Neural progenitor cell (in vitro differentiated cells): ENCODE results near the gene DOCK10. TPM values are rescaled to one million over a fixed set of nuclear protein-coding genes. Genes with fewer than 3 reads are reported as not detected.

Experiments used
- DNase-seq: peaks from one replicate; pipeline ENCODE4 v3.0.0-alpha.2; 2016; ENCODE audit warnings: low spot score
- H2AFZ ChIP-seq: fragments of 200-600 bp; sonication (generic); replicated peaks from 2 replicates; pipeline ENCODE4 v1.6.1; 2016; ENCODE audit warnings: antibody characterized with exemption
- H3F3A ChIP-seq: fragments of 200-600 bp; sonication (generic); 2 replicates; pipeline ENCODE4 v1.6.1; 2016; ENCODE audit warnings: antibody characterized with exemption, low read depth
- H3K27ac ChIP-seq: fragments of 200-600 bp; sonication (generic); 2 replicates; pipeline ENCODE4 v1.5.1; 2016; ENCODE audit warnings: mild to moderate bottlenecking
- H3K27me3 ChIP-seq: fragments of 200-600 bp; sonication (generic); 2 replicates; pipeline ENCODE4 v1.6.1; 2016; ENCODE audit warnings: mild to moderate bottlenecking, moderate library complexity
- H3K36me3 ChIP-seq: fragments of 200-600 bp; sonication (generic); 2 replicates; pipeline ENCODE4 v1.5.1; 2016
- H3K4me1 ChIP-seq: fragments of 200-600 bp; sonication (generic); 2 replicates; pipeline ENCODE4 v1.6.1; 2016; ENCODE audit warnings: mixed run types
- H3K4me2 ChIP-seq: fragments of 200-600 bp; sonication (generic); 2 replicates; pipeline ENCODE4 v1.6.1; 2016
- H3K4me3 ChIP-seq: fragments of 200-600 bp; sonication (generic); 2 replicates; pipeline ENCODE4 v1.5.1; 2016
- H3K79me2 ChIP-seq: fragments of 200-600 bp; sonication (generic); 2 replicates; pipeline ENCODE4 v1.6.1; 2016; ENCODE audit warnings: low read depth
- H3K9ac ChIP-seq: fragments of 200-600 bp; sonication (generic); 2 replicates; pipeline ENCODE4 v1.6.1; 2016
- H3K9me3 ChIP-seq: fragments of 200-600 bp; sonication (generic); 2 replicates; pipeline ENCODE4 v1.5.1; 2016; ENCODE audit warnings: low read depth
- H4K20me1 ChIP-seq: fragments of 200-600 bp; sonication (generic); 2 replicates; pipeline ENCODE4 v1.6.1; 2016; ENCODE audit warnings: low read depth
- H3K27ac Mint-ChIP-seq: 3 replicates; pipeline ENCODE4 v1.8.0; 2021; ENCODE audit warnings: mixed read lengths
- H3K27me3 Mint-ChIP-seq: 2 replicates; pipeline ENCODE4 v1.8.0; 2022; ENCODE audit warnings: low read depth, mild to moderate bottlenecking, inconsistent platforms, moderate library complexity, mixed read lengths; ENCODE audit not compliant: insufficient read depth
- H3K36me3 Mint-ChIP-seq: 3 replicates; pipeline ENCODE4 v1.8.0; 2021; ENCODE audit warnings: mixed read lengths
- H3K4me1 Mint-ChIP-seq: 3 replicates; pipeline ENCODE4 v1.8.0; 2021; ENCODE audit warnings: mixed read lengths
- H3K4me3 Mint-ChIP-seq: 3 replicates; pipeline ENCODE4 v1.8.0; 2021; ENCODE audit warnings: mild to moderate bottlenecking, moderate library complexity, mixed read lengths
- H3K9me3 Mint-ChIP-seq: 3 replicates; pipeline ENCODE4 v1.8.0; 2020; ENCODE audit warnings: mixed read lengths
- EZH2 ChIP-seq: fragments of 200-600 bp; sonication (generic); IDR thresholded peaks from 2 replicates; pipeline ENCODE4 v1.6.1; 2017; ENCODE audit warnings: antibody characterized with exemption, mild to moderate bottlenecking, moderate library complexity
- EZH2phosphoT487 ChIP-seq: fragments of 200-600 bp; sonication (generic); IDR thresholded peaks from 2 replicates; pipeline ENCODE4 v1.6.1; 2017; ENCODE audit warnings: antibody characterized with exemption
- total RNA-seq: library from RNA; depleted of rRNA; stranded (reverse); fragments of >200 nt; gene quantifications from 2 replicates; pipeline ENCODE4 v1.2.3, GENCODE V29; 2015; ENCODE audit warnings: low replicate concordance
- TF ChIP-seq, protein P1 (sequence below): fragments of 200-600 bp; sonication (generic); IDR thresholded peaks from 2 replicates; pipeline ENCODE4 v1.5.1; 2017; ENCODE audit warnings: antibody characterized with exemption, mild to moderate bottlenecking

The DOCK10 gene
- total RNA-seq, 1 donor from 2014 or later = 1.1 TPM

DNA sequence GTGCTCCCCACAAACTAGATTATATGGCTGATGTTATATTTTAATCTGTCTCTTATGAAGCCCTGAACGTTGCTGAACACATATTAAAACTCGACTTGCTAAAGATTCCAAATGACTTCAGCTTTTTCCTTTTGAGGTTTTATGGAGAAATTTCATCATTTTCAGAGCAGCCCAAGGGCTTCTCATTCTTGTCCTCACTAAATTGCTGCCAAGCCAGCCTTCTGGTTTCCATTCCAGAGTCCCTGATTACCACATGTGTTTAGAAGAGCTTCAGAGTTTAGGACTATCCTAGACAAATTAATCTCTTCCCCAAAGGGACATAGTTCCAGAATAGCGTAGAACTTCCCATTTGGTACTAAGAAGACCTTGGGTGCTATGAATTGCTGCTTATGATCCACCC lies 248.3 kb downstream of the DOCK10 start:
- no peak overlapping the region for H3K27ac ChIP-seq
- no peak overlapping the region for H3K4me3 Mint-ChIP-seq
- H3K79me2 ChIP-seq = no peaks in the 10 kb centered on the region
- H3K27ac Mint-ChIP-seq = peak overlapping the region; percentile 82
- no peaks in the 10 kb centered on the region for H3K4me1 ChIP-seq
- no peaks in the 10 kb centered on the region for H3K9me3 ChIP-seq
- no peak overlapping the region for H3K4me3 ChIP-seq
- H3K27me3 ChIP-seq = no peaks in the 10 kb centered on the region
- H3K27me3 Mint-ChIP-seq = no peaks in the 10 kb centered on the region
- H3K9ac ChIP-seq = no peak overlapping the region
- no peaks in the 10 kb centered on the region for H3K4me1 Mint-ChIP-seq
- peaks cover 7% of the 10 kb centered on the region for H3K36me3 Mint-ChIP-seq
- no peak overlapping the region for H3K4me2 ChIP-seq
- H2AFZ ChIP-seq = no peak overlapping the region
- DNase-seq = no peak
- TF ChIP-seq, protein P1, sequence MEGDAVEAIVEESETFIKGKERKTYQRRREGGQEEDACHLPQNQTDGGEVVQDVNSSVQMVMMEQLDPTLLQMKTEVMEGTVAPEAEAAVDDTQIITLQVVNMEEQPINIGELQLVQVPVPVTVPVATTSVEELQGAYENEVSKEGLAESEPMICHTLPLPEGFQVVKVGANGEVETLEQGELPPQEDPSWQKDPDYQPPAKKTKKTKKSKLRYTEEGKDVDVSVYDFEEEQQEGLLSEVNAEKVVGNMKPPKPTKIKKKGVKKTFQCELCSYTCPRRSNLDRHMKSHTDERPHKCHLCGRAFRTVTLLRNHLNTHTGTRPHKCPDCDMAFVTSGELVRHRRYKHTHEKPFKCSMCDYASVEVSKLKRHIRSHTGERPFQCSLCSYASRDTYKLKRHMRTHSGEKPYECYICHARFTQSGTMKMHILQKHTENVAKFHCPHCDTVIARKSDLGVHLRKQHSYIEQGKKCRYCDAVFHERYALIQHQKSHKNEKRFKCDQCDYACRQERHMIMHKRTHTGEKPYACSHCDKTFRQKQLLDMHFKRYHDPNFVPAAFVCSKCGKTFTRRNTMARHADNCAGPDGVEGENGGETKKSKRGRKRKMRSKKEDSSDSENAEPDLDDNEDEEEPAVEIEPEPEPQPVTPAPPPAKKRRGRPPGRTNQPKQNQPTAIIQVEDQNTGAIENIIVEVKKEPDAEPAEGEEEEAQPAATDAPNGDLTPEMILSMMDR = no peak
- no peak for TF ChIP-seq EZH2phosphoT487
- no peak for TF ChIP-seq EZH2
- no peaks in the 10 kb centered on the region for H3K9me3 Mint-ChIP-seq
- no peaks in the 10 kb centered on the region for H4K20me1 ChIP-seq
- H3K36me3 ChIP-seq = no peaks in the 10 kb centered on the region
- H3F3A ChIP-seq = no peaks in the 10 kb centered on the region

DNA sequence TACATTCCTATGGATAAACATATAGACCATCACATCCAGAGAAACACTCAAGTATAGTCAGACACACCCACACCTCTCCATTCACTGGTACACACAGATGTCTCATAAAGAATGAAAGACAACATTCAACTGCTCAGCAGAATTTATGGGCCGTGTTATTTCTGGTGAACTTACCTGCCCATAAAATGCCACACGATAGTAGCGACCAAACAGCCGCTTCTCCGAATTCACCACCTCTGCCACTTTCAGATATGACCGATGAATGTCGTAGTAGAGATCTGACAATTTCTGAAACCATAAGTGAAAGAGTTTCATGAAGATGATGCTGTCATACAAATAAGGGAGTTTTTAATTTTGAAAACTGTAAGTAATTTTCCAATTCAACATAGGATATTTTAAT lies 255.4 kb downstream of the DOCK10 start:
- Histone ChIP-seq H3K4me1 (no peaks in the 10 kb centered on the region), H3K79me2 (no peaks in the 10 kb centered on the region), H3K4me3 (no peak overlapping the region), H2AFZ (no peak overlapping the region), H3F3A (no peaks in the 10 kb centered on the region), H3K36me3 (no peaks in the 10 kb centered on the region), H3K4me2 (no peak overlapping the region), H3K9me3 (no peaks in the 10 kb centered on the region), H4K20me1 (no peaks in the 10 kb centered on the region), H3K27me3 (no peaks in the 10 kb centered on the region), H3K9ac (no peak overlapping the region), H3K27ac (no peak overlapping the region)
- Mint-ChIP-seq H3K36me3 (peaks cover 11% of the 10 kb centered on the region), H3K4me1 (no peaks in the 10 kb centered on the region), H3K9me3 (no peaks in the 10 kb centered on the region), H3K27ac (no peak overlapping the region), H3K27me3 (no peaks in the 10 kb centered on the region), H3K4me3 (no peak overlapping the region)
- no peak for DNase-seq
- TF ChIP-seq, protein P1 = no peak
- TF ChIP-seq EZH2 (no peak), EZH2phosphoT487 (no peak)

DNA sequence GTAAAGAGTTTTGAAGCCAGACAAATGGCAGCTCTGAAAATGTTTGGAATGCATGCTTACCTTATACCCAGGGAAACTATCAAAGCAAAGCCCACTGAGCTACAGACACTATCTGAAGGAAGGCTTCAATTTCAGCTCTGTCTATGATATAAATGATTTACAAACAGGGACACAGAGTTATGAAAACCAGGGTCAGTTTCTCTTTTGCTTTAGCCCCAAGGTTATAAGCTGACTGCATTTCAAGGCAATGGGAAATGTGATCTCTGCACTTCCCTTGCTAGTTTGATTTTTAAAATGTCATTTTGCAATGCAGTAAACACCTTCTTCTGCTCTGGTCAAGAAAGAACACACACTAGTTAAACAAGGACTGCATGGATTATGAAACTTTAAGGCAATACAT lies 260.9 kb downstream of the DOCK10 start:
- TF ChIP-seq, protein P1 = no peak
- no peak for TF ChIP-seq EZH2
- no peak for TF ChIP-seq EZH2phosphoT487
- no peak overlapping the region for H3K4me2 ChIP-seq

DNA sequence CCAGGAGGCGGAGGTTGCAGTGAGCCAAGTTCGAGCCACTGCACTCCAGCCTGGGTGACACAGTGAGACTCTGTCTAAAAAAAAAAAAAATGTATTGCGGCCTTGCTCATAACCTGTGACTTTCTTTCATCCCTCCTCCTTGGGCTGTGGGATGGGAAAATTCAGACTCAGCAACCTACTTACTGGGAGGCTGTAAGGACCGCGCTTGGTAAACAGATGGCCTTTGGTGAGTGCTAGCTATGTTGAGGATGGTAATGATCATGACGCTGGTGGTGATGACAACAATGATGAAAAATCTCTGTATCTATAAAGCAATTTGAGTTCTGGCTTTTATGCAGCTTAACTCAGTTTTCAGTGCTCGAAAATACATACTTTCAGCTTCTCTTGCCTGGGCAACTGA lies 261.4 kb downstream of the DOCK10 start:
- Mint-ChIP-seq H3K4me1 (peaks cover 3% of the 10 kb centered on the region), H3K36me3 (peaks cover 2% of the 10 kb centered on the region), H3K4me3 (no peak overlapping the region), H3K27ac (no peak overlapping the region), H3K27me3 (peaks cover 3% of the 10 kb centered on the region), H3K9me3 (no peaks in the 10 kb centered on the region)
- no peak for DNase-seq
- no peaks in the 10 kb centered on the region for H4K20me1 ChIP-seq
- TF ChIP-seq, protein P1 = no peak
- TF ChIP-seq EZH2phosphoT487 (no peak), EZH2 (no peak)
- H3K4me1 ChIP-seq = no peaks in the 10 kb centered on the region
- no peak overlapping the region for H3K27ac ChIP-seq
- no peak overlapping the region for H3K4me3 ChIP-seq
- no peak overlapping the region for H2AFZ ChIP-seq
- no peaks in the 10 kb centered on the region for H3F3A ChIP-seq
- H3K27me3 ChIP-seq = no peaks in the 10 kb centered on the region
- H3K4me2 ChIP-seq = no peak overlapping the region
- H3K9ac ChIP-seq = no peak overlapping the region
- H3K9me3 ChIP-seq = no peaks in the 10 kb centered on the region
- H3K79me2 ChIP-seq = no peaks in the 10 kb centered on the region
- H3K36me3 ChIP-seq = no peaks in the 10 kb centered on the region

More for the DNA sequence above, 260.9 kb downstream of the DOCK10 start:
- H3K27me3 ChIP-seq = no peaks in the 10 kb centered on the region
- H3K27ac ChIP-seq = no peak overlapping the region
- H3K4me3 ChIP-seq = no peak overlapping the region
- H3K36me3 ChIP-seq = no peaks in the 10 kb centered on the region
- H3K79me2 ChIP-seq = no peaks in the 10 kb centered on the region
- H3K9me3 ChIP-seq = no peaks in the 10 kb centered on the region
- no peaks in the 10 kb centered on the region for H3K4me1 ChIP-seq
- Mint-ChIP-seq H3K4me1 (peaks cover 3% of the 10 kb centered on the region), H3K36me3 (peaks cover 2% of the 10 kb centered on the region), H3K9me3 (no peaks in the 10 kb centered on the region), H3K27ac (no peak overlapping the region), H3K4me3 (no peak overlapping the region), H3K27me3 (peaks cover 3% of the 10 kb centered on the region)
- H3K9ac ChIP-seq = no peak overlapping the region
- no peaks in the 10 kb centered on the region for H4K20me1 ChIP-seq
- no peak overlapping the region for H2AFZ ChIP-seq
- no peak for DNase-seq
- H3F3A ChIP-seq = no peaks in the 10 kb centered on the region
